Activated CD8-positive, alpha-beta memory T cell treated with anti-CD3 and anti-CD28 coated beads for 1 hour (primary cell): ENCODE results near the gene GOLIM4.

Experiments
- DNase-seq, 2 donors: peaks; one replicate each; pipeline ENCODE4 v3.0.0-alpha.2; 2020; ENCODE audit warnings: low read depth in 1 of 2; ENCODE audit errors: extremely low read depth in 1 of 2

GOLIM4 gene

DNA sequence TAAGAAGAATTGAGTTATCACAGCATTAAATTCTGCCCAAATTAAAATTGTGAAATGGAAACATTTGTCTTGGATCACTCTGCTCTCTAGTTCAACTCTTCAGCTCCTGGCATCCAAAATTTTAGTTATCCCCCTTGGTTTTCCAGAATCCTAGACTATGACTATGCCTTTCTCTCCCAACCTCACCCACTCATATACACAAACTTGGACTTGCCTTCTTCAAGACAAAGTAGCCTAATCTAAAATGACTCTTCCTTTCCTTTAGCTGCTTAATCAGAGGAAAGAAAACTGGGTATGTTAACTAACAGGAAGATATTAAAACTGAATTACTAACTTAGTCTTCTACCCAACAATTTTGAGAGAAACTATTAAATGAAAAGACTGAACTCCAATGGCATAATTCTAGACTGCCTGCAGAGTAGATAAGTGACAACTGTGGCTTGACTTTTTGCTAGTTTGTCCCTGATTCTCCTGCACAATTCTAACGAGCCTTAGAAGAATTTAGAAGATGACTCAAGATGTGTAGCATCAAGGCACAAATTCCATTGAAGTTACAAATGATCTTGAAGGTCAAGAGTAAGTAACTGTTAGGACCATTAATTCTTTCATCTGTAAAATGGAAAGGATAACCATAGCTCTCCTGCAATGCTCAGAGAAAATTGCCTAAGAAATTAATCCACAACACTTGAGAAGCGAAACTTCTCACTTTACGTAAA lies 5.2 kb upstream of the GOLIM4 start:
- DNase-seq = no peak

DNA sequence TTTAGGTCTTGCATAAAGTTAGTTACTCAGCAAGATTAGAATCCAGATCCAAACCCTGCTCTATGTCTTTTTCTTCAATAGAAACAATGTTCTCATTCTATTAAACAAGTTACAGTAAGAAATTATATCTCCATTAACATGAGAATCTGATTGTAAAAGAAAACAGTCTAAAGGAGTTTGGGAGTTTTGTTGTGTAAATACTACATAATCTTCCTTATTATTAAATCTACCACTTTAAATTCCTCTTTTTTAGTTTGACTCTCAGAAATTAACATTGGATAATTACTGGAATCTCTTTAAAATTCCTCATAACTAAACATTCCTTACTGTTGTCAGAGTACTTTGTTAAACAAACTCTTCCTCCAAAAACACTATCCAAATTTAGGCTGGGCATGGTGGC lies 1.7 kb upstream of the GOLIM4 start:
- DNase-seq = no peak

DNA sequence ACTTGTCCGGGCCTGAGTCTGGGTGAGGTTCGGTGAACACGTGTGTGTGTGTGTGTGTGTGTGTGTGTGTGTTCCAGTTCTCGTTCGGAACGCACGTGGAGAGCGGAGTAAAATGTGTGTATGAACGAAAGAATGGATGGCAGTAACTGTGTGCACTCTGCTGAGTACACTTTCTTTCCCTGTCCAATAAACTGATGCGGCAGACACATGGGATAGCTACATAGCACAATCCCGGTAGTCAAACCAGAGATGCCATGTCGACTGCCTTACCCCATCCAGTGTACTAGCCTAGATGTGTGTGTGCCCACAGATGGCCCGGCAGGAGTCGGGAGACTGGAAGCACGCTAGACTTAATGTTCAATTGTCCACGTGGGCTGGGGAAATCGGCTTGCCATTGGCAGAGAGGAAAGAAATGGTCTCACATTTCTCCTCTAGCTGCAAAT lies 507 bp upstream of the GOLIM4 start:
- no peak for DNase-seq

DNA sequence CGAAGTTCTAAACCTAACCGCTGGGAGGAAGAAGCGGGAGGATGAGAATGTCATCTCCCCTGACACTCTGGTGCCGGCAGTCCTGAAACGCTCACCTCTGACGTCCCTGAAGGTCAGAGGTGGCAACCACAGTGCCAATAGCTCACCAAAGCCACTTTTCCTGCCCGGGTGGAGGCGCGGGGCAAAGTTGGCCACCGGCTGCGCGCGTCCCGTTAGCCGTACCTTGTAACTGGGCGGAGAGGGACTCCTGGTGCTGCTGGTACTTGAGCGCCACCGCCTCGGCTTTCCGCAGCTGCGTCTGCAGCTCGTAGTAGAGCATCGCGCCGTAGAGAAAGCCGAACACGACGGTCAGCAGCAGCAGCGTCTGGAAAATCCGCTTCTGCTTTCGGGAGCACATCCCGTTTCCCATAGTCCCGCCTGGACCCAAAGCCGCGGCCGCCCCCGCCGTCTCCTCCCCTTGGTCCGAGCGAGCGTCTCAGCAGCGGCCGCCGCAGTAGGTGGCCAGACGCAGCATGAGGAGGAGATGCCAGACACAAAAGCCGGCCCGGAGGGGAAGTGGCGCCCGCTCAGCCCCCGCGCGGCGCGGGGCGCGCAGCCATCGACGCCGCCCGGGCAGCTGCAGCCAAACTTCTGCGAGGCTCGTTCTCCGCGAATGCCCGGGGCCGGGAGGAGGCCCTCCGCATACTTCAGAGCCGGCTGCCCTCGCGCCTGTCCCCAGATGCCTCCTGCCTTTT lies 680 bp downstream of the GOLIM4 start:
- peak in 1 of 2 donors; percentile 1 for DNase-seq

DNA sequence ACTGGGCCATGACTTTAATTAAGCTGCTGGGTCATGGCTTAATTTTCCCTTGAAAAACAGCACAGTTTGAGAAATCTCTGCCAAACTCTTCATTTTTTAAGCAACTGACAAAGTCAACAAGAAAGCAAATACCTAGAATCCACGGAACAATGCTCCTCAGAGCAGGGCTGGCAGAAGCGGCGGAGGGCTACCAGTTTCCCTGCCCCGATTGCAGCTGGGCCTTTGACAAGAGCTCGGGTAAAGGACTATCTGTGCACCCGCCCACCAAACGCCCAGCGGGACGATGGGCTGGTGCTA lies 1.2 kb downstream of the GOLIM4 start:
- DNase-seq = no peak

DNA sequence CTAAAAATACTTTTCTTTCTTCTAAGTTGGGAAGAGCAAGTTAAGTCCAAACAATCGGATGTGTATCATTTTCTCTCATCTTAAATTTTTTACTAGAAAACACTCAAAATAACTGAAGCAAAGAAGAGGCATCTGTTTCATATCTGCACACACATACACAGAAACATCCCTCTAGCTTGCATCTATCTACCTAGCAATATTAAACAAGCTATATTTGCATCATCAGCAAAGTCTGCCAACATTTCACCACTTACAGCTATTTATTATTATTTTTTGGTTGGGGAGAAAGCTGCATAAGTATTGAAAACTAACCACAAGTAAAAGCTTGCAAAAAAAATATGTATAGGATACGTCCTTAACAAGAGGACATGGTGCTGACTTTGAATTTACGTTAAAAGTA lies 1.9 kb downstream of the GOLIM4 start:
- DNase-seq = no peak

DNA sequence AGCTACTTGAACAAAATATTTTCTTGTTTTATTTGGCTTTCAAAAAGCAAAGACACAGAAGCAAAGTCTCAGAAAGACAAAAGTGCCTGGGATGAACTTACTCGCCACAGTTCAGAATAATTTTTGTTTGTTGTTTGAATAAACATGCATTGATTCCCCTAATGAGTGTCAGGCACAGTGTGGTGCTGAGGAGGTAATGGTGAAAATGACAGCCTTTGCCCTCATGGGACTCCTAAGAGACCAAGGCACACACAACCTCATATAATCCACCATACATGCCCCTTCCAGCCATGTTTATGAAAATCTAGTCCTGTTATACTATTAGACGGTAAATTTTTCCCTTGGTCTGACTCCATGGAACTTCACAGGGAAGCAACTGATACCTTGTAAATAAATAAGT lies 2.5 kb downstream of the GOLIM4 start:
- no peak for DNase-seq

DNA sequence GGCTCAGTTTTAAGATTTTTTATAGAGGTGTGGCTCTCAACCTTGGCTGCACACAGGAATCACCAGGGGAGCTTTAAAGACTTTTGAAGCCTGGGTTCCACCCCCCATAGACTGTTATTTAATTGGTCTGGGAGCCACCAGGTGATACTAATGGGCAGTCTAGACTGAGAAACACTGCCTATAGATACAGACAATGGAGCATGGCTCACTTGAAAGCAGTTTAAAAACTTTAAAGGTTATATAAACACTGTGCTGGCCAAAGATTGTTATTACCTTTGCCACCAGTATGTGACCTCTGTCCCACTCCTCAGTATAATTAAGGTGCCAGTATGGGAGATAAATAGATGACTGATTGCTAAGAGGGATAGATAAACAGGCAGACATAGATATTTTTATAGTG lies 3.8 kb downstream of the GOLIM4 start:
- DNase-seq = no peak

DNA sequence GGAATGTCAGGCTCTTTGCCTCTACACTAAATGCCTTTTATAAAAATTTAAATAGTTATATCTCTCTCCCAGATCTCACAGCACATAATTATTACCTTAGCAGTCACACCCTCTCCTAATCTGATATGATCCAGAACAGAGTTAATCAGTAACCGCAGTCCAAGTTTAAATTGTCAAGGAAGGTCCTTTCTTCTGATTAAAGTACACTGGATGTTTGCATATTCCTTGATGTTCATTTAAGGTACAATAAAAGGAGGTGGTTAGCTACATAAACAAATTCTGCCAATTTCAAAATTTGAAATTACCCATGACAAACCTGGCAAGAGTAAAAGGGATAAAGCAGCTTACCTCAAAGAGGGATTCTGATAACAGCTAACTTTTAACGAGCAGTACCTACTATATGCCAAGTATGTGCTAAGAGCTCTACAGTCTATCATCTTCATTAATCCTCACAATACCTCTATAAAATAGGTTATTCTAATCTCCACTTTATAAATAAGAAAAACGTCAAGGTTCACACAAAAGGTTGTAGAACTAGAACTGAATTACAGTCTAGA lies 4.3 kb downstream of the GOLIM4 start:
- DNase-seq = no peak

DNA sequence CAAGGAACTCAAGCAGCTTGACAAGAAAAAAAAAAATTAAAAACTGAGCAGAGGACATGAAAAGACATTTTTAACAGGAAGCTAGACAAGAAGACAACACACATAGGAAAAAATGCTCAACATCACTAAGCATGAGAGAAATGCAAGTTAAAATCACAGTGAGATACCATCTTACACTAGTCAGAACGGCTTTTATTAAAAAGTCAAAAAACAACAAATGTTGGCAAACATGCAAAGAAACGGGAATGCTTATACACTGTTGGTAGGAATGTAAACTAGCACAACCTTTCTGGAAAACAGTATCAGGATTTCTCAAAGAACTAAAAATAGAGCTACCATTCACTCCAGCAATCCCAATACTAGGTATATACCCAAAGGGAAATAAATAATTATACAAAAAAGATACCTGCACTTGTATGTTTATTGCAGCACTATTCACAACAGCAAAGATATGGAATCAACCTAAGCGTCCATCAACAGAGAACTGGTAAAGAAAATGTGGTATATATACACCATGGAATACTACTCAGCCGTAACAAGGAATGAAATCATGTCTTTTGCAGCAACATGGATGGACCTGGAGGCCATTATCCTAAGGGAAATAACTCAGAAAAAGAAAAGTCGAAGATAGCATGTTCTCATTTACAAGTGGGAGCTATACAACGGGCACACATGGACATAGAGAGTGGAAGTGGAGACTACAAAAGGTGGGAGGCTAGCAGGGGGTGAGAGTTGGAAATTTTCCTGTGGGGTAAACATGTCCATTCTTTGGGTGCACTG lies 5.2 kb downstream of the GOLIM4 start:
- DNase-seq = no peak

DNA sequence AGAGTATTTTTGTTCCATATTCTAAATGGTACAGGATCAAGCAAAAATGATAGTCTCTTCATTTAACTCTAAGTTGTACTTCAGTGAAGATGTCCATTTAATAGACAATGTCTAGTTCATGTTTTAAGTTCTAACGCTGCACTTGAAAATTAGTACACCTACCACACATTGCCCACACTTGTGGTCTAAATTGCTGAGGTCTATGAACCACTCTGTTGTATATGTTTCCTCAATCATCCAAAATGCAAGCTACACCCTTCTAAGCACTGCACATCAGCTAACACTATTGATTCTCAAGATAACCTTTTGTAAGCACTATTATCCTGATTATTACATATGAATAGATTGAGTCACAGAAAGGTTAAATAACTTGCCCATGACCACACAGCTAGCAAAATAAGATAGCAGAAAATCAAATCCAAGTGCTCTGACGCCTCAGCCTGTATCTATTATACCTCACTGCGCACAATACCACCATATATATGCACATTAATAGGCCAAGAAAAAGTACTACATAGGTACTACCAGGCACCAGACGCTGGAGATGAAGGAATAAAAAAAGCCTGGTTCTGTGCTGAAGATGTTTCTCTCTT lies 6.4 kb downstream of the GOLIM4 start:
- no peak for DNase-seq

DNA sequence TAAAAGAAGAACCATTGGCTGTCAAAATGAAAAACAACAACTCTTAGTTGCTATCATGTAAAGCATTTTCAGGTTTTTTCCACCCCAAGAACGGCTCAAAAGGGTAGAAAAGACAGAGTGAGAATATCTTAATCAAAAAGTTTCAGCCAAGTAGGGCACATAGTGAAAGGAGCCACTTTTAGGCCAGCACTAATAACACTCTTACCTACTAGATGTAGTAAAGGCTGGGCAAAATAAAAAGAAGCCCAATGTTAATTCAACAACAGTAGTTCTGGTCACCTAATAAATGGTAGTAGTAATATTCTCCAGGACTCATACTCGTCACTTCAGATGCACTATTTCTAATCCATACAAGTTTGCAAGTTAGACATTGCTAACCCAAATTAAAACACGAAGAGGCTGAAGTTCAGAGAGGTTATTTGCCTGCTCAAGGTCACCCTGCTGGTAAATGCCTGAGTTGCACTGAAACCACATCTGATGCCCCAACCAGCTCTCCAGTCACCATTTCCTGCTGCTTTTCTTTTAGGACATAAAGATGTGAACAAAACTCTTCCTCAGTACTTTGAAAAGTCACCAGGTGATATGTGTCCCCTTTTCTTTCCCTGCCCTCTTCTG lies 7.5 kb downstream of the GOLIM4 start:
- DNase-seq = no peak

DNA sequence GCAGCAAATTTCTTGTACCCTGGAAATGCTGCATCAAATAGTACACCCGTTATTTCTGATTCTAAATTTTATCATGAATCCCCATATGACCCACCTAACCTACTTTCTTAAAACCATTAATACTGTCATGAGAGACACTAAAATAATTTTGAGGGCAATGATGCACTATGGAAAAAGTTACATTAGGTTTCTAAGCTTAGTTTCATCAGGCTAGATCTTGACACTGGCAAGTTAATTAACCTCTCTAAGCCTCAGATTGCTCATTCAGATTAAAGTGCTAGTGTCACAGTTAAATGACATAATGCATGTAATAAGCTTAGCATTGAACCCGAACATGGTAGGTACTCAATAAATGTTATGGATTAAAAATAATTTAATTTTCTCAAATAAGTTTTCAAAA lies 8.2 kb downstream of the GOLIM4 start:
- no peak for DNase-seq

DNA sequence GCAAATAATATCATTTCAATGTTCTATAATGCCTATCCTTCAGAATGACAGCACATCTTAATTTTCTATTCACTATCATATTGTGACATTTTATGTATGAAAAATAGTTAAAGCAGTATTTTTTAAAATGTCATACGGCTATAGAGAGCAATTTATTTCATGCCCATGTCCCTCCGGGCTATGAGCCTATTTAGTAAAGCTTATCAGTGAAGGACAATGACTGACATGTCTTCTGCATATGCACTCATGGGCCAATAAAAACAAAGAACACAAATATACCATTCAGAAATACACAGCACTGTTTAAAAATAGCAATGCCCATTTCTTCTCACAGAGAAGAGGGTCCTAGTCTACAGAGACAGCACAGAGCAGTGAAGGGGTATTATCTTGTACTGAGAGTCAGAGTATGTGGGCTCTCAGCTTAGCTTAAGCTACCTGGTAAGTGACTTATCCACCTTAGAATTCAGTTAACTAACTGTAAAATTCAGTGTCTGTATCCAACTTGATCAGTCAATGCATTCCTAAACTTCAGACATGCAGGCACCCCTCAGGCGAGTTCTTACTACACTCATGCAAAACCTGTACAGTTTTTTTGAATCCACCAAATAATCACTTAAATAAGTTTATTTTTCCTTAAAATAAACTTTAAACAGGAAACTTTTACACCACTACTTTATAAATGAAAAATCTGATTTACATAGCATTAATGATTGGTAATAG lies 9.0 kb downstream of the GOLIM4 start:
- no peak for DNase-seq

DNA sequence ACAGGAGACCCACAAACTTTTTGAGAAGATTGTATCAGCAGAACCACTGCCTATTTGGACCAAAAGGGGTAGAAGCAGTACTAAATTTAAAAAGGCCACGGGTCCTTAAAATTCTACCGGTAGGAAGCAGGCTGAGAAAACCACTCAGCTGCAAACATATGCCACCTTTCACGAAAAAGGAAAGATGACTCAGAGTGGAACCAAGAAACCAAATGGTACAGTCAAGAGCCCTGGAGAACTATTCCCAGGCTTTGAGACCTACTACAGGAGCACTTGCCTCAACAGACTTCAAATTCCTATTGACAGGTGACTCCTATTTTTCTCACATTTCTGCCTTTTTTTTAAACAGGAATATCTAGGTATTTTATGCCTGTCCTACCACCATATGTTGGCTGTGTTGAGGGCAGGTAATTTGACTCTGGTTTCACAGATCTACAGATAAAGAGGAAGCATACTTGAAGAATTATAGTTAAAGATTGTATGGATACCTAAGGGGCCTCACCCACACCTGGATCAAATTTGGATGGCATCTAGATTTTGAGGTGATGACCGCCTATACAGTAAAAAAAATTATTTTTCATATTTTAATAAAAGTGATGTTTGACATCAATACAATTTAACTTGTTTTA lies 10.1 kb downstream of the GOLIM4 start:
- no peak for DNase-seq

DNA sequence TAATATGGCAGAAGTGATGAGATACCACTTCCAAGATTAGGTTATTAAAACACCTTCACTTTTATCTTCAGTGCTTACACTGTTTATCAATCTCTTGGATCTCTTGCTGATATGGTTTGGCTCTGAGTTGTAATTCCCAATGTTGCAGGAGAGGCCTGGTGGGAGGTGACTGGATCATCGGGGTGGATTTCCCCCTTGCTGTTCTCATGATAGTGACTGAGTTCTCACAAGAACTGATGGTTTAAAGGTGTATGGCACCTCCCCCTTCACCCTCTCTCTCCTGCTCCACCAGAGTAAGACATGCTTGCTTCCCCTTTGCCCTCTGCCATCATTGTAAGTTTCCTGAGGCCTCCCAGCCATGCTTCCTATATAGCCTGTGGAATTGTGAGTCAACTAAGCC lies 11.8 kb downstream of the GOLIM4 start:
- DNase-seq = no peak

DNA sequence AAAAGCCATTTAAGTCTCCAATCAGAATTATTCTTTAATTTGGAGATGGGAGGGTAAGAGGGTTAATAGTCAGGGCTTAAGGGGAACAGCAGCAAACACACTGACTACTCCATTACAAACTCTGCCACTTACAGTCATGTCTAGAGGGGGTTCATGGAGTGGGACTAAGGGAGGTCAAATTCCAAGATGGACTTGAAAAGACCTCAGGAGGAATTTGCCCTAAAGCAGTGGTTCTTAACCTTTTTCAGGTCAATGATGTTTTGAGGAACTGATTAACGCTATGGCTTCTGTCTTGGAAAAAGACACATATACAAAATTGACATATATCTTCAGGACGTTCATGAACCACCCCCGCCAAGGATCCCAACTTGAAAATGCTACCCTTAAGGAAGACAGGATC lies 13.9 kb downstream of the GOLIM4 start:
- DNase-seq = no peak

DNA sequence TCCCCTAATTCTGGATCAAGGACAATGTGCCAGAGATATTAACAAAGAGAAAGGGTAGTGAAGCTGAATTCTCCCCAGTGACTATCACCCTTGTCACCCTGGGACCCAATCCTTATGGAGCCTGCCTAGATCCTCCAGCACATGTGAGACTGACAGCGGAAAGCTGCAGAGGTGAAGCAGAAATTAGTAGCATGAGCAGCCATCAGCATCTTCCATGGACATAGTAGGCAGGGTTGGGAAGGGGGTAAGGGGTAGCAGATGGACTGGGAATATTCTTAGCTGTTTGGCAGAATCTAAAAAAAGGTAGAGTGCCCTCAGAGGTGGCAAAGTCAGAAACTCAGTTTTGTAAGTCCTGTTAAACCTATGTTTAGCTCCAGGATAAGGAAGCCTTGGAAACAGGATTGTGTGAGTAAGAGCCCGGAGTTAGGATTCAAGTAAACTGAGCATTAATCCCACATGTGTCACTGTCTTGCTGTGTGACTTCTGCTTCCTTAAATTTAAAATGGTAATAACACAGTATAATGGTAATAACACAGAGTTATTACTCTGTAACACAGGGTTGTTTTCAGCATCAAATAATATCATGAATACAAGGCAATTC lies 14.5 kb downstream of the GOLIM4 start:
- DNase-seq = no peak

DNA sequence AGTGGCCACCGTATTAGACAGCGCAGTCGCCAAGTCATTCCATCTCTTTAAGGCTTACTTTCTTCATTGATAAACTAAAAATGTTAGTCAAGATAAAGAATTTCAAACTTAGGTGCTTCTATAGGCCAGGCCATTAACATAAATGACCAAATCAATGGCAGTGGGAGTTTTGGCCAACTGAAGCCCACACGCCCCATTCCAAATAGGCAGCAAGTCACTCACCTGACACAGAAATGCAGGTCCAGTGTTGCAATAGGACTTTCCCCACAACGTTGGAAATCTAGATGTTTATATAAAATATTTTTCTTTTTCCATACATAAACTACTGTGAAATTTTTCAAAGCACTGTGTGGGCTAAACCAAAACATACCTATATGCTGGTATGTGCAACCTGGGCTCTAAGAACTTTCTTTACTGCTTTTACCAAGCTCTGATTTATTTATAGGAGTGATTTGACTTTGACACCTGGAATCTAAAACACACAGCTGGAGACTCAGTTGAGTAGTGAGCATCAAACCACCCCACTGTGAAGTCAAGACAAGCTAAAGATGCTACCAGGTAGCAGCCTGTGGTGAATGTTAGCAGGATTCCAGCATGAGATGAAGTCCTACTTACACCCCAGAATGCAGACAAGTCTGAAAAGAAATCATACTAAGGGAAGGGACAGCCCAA lies 15.1 kb downstream of the GOLIM4 start:
- DNase-seq = no peak
